Measurements from ENCODE around the gene TEFM.
"Not testable (repeated sequence)": the region's sequence is repeated elsewhere in the genome, so short reads cannot be mapped to it uniquely, and the experiment has no call there.

Gene TEFM

GRCh38 chr17:30931582-30931981 is 25.5 kb upstream of the TEFM start:
- H3K9ac ChIP-seq (ENCODE audit: low read length); H3K27ac ChIP-seq (ENCODE audit: low read depth, low read length); H3K4me3 ChIP-seq (ENCODE audit: low read depth, low read length); H3K36me3 ChIP-seq (ENCODE audit: control insufficient read depth, insufficient read depth, low read length); H3K4me1 ChIP-seq (ENCODE audit: control insufficient read depth, insufficient read depth, low read length); H3K27me3 ChIP-seq (ENCODE audit: control insufficient read depth, insufficient read depth, low read length); H3K9me3 ChIP-seq (ENCODE audit: control insufficient read depth, insufficient read depth, low read depth, low read length): not testable (repeated sequence)

- H3K4me1 ChIP-seq (ENCODE audit: control insufficient read depth, insufficient read depth, low read length), result no peaks in the 10 kb centered on the region
- H3K9ac ChIP-seq (ENCODE audit: low read length), result no peak overlapping the region
- H3K4me3 ChIP-seq (ENCODE audit: low read depth, low read length), result no peak overlapping the region
- no peaks in the 10 kb centered on the region for H3K9me3 ChIP-seq (ENCODE audit: control insufficient read depth, insufficient read depth, low read depth, low read length)
- H3K27ac ChIP-seq (ENCODE audit: low read depth, low read length), result no peak overlapping the region
- peaks cover 8% of the 10 kb centered on the region; the same call in 1 of the 2 replicates for H3K27me3 ChIP-seq (ENCODE audit: control insufficient read depth, insufficient read depth, low read length)
- H3K36me3 ChIP-seq (ENCODE audit: control insufficient read depth, insufficient read depth, low read length), result no peaks in the 10 kb centered on the region
These were observed 24.5 kb upstream of the TEFM start for GRCh38 chr17:30930495-30930894.

- not testable (repeated sequence) for H3K4me3 ChIP-seq (ENCODE audit: low read depth, low read length); H3K9me3 ChIP-seq (ENCODE audit: control insufficient read depth, insufficient read depth, low read depth, low read length); H3K9ac ChIP-seq (ENCODE audit: low read length); H3K4me1 ChIP-seq (ENCODE audit: control insufficient read depth, insufficient read depth, low read length); H3K27ac ChIP-seq (ENCODE audit: low read depth, low read length); H3K36me3 ChIP-seq (ENCODE audit: control insufficient read depth, insufficient read depth, low read length); H3K27me3 ChIP-seq (ENCODE audit: control insufficient read depth, insufficient read depth, low read length)
These were observed 23.8 kb upstream of the TEFM start for GRCh38 chr17:30929861-30930260.

GRCh38 chr17:30929081-30929633 is 23.1 kb upstream of the TEFM start:
- no peak overlapping the region for H3K9ac ChIP-seq (ENCODE audit: low read length)
- H3K4me3 ChIP-seq (ENCODE audit: low read depth, low read length), result no peak overlapping the region
- no peaks in the 10 kb centered on the region for H3K9me3 ChIP-seq (ENCODE audit: control insufficient read depth, insufficient read depth, low read depth, low read length)

DNA sequence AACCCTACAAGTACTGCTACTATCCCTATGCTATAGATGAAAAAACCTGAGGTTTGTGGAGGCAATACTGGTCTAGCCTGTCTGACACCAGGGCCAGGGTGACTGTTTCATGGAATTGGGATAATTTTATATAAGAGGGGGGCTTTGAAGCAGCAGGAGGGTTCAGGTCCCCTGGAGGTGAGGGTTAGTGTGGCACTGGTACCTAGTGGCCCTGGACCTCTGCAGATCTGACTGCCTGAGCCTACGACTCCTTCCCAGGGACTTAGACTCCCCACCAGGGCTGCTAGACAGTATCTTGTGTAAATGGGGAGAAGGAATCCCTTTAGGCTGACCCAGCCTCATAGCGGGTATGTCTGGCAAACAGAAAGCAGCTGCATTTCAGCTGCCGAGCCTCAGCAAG is 22.5 kb upstream of the TEFM start:
- Histone ChIP-seq H3K4me3 (ENCODE audit: low read depth, low read length) (no peak overlapping the region), H3K36me3 (ENCODE audit: control insufficient read depth, insufficient read depth, low read length) (no peaks in the 10 kb centered on the region), H3K27ac (ENCODE audit: low read depth, low read length) (no peak overlapping the region), H3K9ac (ENCODE audit: low read length) (no peak overlapping the region), H3K27me3 (ENCODE audit: control insufficient read depth, insufficient read depth, low read length) (peaks cover 19% of the 10 kb centered on the region), H3K4me1 (ENCODE audit: control insufficient read depth, insufficient read depth, low read length) (no peaks in the 10 kb centered on the region), H3K9me3 (ENCODE audit: control insufficient read depth, insufficient read depth, low read depth, low read length) (no peaks in the 10 kb centered on the region)

More at GRCh38 chr17:30929081-30929633, 23.1 kb upstream of the TEFM start:
- Histone ChIP-seq H3K36me3 (ENCODE audit: control insufficient read depth, insufficient read depth, low read length) (no peaks in the 10 kb centered on the region), H3K27ac (ENCODE audit: low read depth, low read length) (no peak overlapping the region), H3K27me3 (ENCODE audit: control insufficient read depth, insufficient read depth, low read length) (peaks cover 13% of the 10 kb centered on the region), H3K4me1 (ENCODE audit: control insufficient read depth, insufficient read depth, low read length) (no peaks in the 10 kb centered on the region)

DNA sequence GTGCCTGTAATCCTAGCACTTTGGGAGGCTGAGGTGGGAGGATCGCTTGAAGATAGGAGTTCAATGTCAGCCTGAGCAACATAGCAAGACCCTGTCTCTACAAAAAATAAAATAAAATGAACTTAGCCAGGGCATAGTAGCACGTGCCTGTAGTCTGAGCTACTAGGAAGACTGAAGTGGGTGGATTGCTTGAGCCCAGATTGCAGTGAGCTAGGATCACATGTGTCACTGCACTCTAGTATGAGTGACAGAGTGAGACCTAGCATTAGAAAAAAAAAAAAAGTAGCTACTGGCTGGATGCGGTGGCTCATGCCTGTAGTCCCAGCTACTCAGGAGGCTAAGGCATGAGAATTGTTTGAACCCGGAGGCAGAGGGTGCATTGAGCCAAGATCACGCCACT is 21.7 kb upstream of the TEFM start:
- H3K36me3 ChIP-seq (ENCODE audit: control insufficient read depth, insufficient read depth, low read length), result no peaks in the 10 kb centered on the region
- H3K27me3 ChIP-seq (ENCODE audit: control insufficient read depth, insufficient read depth, low read length), result peaks cover 27% of the 10 kb centered on the region
- no peak overlapping the region for H3K4me3 ChIP-seq (ENCODE audit: low read depth, low read length)
- H3K27ac ChIP-seq (ENCODE audit: low read depth, low read length), result no peak overlapping the region
- no peaks in the 10 kb centered on the region for H3K4me1 ChIP-seq (ENCODE audit: control insufficient read depth, insufficient read depth, low read length)
- H3K9ac ChIP-seq (ENCODE audit: low read length), result no peak overlapping the region
- no peaks in the 10 kb centered on the region for H3K9me3 ChIP-seq (ENCODE audit: control insufficient read depth, insufficient read depth, low read depth, low read length)

GRCh38 chr17:30926516-30926915 is 20.5 kb upstream of the TEFM start:
- Histone ChIP-seq H3K27ac (ENCODE audit: low read depth, low read length) (no peak overlapping the region), H3K27me3 (ENCODE audit: control insufficient read depth, insufficient read depth, low read length) (peaks cover 39% of the 10 kb centered on the region), H3K4me3 (ENCODE audit: low read depth, low read length) (no peak overlapping the region), H3K9ac (ENCODE audit: low read length) (no peak overlapping the region), H3K36me3 (ENCODE audit: control insufficient read depth, insufficient read depth, low read length) (no peaks in the 10 kb centered on the region), H3K4me1 (ENCODE audit: control insufficient read depth, insufficient read depth, low read length) (0 out of 2 replicates have a peak, but pooled peaks cover 2% of the 10 kb centered on the region), H3K9me3 (ENCODE audit: control insufficient read depth, insufficient read depth, low read depth, low read length) (no peaks in the 10 kb centered on the region)

DNA sequence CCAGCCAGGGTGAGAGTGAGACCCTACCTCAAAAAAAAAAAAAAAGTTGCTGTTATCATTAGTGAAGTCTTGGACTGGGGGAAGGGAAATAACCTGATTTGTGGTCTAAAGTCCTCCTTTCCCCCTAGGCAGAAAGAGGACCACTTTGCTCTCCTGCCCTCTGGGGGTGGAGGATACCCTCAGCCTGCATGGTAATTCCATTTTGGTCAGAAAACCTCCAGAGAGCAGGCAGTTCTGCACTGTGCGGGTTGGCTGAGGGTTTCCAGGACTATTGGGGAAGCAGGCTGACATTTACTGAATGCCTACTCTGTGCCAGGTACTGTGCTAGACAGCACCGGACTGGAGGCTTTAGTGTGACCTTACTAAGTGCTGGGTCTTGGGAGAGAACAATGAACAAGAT is 18.3 kb upstream of the TEFM start:
- no peaks in the 10 kb centered on the region for H3K9me3 ChIP-seq (ENCODE audit: control insufficient read depth, insufficient read depth, low read depth, low read length)
- no peak overlapping the region for H3K9ac ChIP-seq (ENCODE audit: low read length)
- H3K4me1 ChIP-seq (ENCODE audit: control insufficient read depth, insufficient read depth, low read length), result 0 out of 2 replicates have a peak, but pooled peaks cover 3% of the 10 kb centered on the region
- no peak overlapping the region for H3K4me3 ChIP-seq (ENCODE audit: low read depth, low read length)
- H3K27me3 ChIP-seq (ENCODE audit: control insufficient read depth, insufficient read depth, low read length), result peaks cover 56% of the 10 kb centered on the region
- H3K36me3 ChIP-seq (ENCODE audit: control insufficient read depth, insufficient read depth, low read length), result no peaks in the 10 kb centered on the region
- no peak overlapping the region for H3K27ac ChIP-seq (ENCODE audit: low read depth, low read length)

DNA sequence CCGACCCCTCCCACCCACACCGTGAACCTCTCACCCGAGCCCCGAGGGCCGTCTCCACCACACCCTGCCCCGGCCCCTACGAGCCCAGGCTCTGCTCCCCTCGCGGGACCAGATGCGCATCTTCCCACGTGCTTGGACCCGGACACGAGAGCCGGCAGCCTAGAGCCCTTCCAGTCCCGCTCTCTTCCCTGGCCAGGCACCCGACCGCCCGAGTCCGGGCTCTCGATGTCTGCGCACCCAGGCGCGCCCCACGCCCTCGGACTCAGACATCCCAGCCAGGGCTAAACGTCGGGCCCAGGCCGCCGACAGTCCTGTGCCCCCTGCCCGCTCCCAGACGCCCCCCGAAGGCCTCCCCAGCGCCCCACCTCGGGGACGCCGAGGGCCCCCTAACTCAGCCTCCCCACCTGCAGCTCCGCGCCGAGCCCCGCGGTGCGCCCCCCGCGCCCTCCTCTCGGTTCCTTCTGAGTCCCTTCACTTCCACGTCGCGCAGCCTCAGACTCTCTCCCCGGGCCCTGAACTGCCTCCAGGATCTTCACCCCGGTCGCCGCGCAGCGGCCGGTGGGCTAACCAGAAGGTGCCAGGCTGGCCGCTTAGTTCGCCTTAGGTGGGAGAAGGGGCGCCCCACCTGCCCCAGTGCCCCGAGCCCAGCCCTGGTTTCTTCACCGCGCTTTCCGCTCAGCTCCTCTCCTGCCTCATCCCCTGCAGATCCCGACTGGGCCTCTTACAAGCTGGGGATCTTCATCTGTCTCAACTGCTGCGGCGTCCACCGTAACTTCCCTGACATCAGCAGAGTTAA is 16.4 kb upstream of the TEFM start:
- H3K36me3 ChIP-seq (ENCODE audit: control insufficient read depth, insufficient read depth, low read length), result no peaks in the 10 kb centered on the region
- no peak overlapping the region for H3K9ac ChIP-seq (ENCODE audit: low read length)
- H3K27me3 ChIP-seq (ENCODE audit: control insufficient read depth, insufficient read depth, low read length), result peaks cover 56% of the 10 kb centered on the region
- H3K9me3 ChIP-seq (ENCODE audit: control insufficient read depth, insufficient read depth, low read depth, low read length), result no peaks in the 10 kb centered on the region
- no peak overlapping the region for H3K27ac ChIP-seq (ENCODE audit: low read depth, low read length)
- H3K4me3 ChIP-seq (ENCODE audit: low read depth, low read length), result peak overlapping the region; percentile 62
- 0 out of 2 replicates have a peak, but pooled peaks cover 3% of the 10 kb centered on the region for H3K4me1 ChIP-seq (ENCODE audit: control insufficient read depth, insufficient read depth, low read length)

DNA sequence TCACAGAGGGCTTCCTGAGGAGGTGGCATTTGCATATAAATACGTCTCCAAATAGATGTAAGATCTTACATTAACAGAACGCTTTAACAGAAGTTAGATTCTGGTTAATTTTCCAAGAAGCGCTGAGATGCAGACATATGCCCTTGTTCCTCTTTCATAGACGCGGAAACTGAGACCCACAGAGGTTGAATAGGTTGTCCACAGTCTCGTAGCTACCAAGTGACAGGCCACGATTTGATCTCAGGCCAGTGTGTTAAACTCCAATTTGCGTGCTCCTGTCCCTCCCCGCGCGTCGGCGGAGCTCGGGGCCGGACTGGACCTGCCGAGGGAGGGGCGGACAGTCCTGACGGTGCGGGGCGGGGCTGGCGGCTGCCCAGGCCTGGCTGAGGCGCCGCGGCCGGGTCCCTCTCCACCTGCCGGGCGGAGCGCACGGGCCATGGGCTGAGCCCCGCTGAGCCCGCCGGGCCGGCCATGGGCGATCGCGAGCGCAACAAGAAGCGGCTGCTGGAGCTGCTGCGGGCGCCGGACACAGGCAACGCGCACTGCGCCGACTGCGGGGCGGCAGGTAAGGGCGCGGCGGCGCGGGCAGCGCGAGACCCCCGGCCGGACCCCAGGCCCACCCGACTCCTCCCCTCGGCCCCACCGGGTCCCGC is 15.6 kb upstream of the TEFM start, which contains the start of gene ADAP2:
TSS of gene ADAP2 (plus strand) at position 402 of the 653 bp plus-strand sequence. CDS start at position 472, 70 bp downstream.
- H3K27me3 ChIP-seq (ENCODE audit: control insufficient read depth, insufficient read depth, low read length), result peaks cover 56% of the 10 kb centered on the region
- H3K4me3 ChIP-seq (ENCODE audit: low read depth, low read length), result peak within 1 kb of the TSS; percentile 62
- H3K9me3 ChIP-seq (ENCODE audit: control insufficient read depth, insufficient read depth, low read depth, low read length), result no peaks in the 10 kb centered on the region
- H3K4me1 ChIP-seq (ENCODE audit: control insufficient read depth, insufficient read depth, low read length), result 0 out of 2 replicates have a peak, but pooled peaks cover 3% of the 10 kb centered on the region
- no peaks in the 10 kb centered on the region for H3K36me3 ChIP-seq (ENCODE audit: control insufficient read depth, insufficient read depth, low read length)
- H3K9ac ChIP-seq (ENCODE audit: low read length), result no peak within 1 kb of the TSS
- no peak within 1 kb of the TSS for H3K27ac ChIP-seq (ENCODE audit: low read depth, low read length)

All from HUES6 (cell line).